Ovary (tissue), 9 donors: ENCODE data around the gene TNPO1. TPM values are rescaled to one million over a fixed set of nuclear protein-coding genes. Genes with fewer than 3 reads are reported as not detected.

Experiments used
- DNase-seq, 5 donors: peaks; one replicate each; pipeline ENCODE4 v3.0.0-alpha.2; 2019 to 2020
- H3K27ac ChIP-seq, 2 donors: fragments of 200-600 bp; one replicate each; pipeline versions ENCODE4 v1.5.1 to v1.8.0; 2019 to 2022
- H3K27me3 ChIP-seq: fragments of 200-600 bp; one replicate; pipeline ENCODE4 v1.8.0; 2022
- H3K36me3 ChIP-seq: fragments of 200-600 bp; sonication (generic); one replicate; pipeline ENCODE4 v1.5.1; 2019
- H3K4me1 ChIP-seq: one replicate; pipeline ENCODE4 v1.8.1; 2013; ENCODE audit warnings: mild to moderate bottlenecking, moderate library complexity; ENCODE audit not compliant: insufficient read depth
- H3K4me3 ChIP-seq: fragments of 200-600 bp; sonication (generic); one replicate; pipeline ENCODE4 v1.5.1; 2017
- H3K9me3 ChIP-seq, 2 donors: fragments of 200-600 bp in 1 of 2; sonication (generic) in 1 of 2; one replicate each; pipeline versions ENCODE4 v1.5.1 to v1.8.1; 2013 to 2019; ENCODE audit warnings: mild to moderate bottlenecking in 1 of 2, moderate library complexity in 1 of 2
- EP300 ChIP-seq: sonication (generic); formaldehyde crosslinking; IDR thresholded peaks from one replicate; pipeline ENCODE4 v1.6.1; 2017; ENCODE audit warnings: antibody characterized with exemption
- POLR2A ChIP-seq: fragments of 450-650 bp; IDR thresholded peaks from one replicate; pipeline ENCODE4 v1.6.1; 2017; ENCODE audit warnings: antibody characterized with exemption, mild to moderate bottlenecking, moderate library complexity
- WGBS, 3 donors: extraction: QIAGEN DNeasy Blood & Tissue Kit in 1 of 3; methylation state at CpG; one replicate each; pipeline versions ENCODE4 v1.1.5 to v1.1.7; 2013 to 2017; 5-methylcytosine and 5-hydroxymethylcytosine counted together
- intact Hi-C, 4 donors: fragments of 100-400 bp; cut with DNase I; formaldehyde crosslinking; loops; one replicate each; pipeline versions ENCODE4 v1.11.0 to v1.15.1; 2022 to 2023
- polyA plus RNA-seq, 2 donors: library from polyadenylated mRNA; stranded (reverse); fragments of 200-250 nt in 1 of 2; fragments of 350-450 nt in 1 of 2; fragmentation: Illumina TruSeq in 1 of 2; extraction: RNeasy Lipid Tissue Mini Kit (QIAGEN cat#74804) in 1 of 2; gene quantifications; one replicate each; pipeline ENCODE4 v1.2.3, GENCODE V29; 2013 to 2014
- total RNA-seq, 7 donors: library from RNA; depleted of rRNA in 2 of 7; stranded (reverse); fragments of >200 nt in 2 of 7; fragmentation: NEBNext Ultra II Directional in 3 of 7; extraction: Animal tissue kit (Norgen Biotek cat#: 25700) in 3 of 7; gene quantifications; one replicate each; pipeline versions ENCODE4 v1.1.0 to v1.2.4, GENCODE V29; 2016 to 2023
- TF ChIP-seq, protein P1 (sequence below), 3 donors: fragments of 450-650 bp in 2 of 3; fragments of 200-600 bp in 1 of 3; IDR thresholded peaks; one replicate each; pipeline versions ENCODE4 v1.5.1 to v1.8.0; 2016 to 2022; ENCODE audit warnings: antibody characterized with exemption in 3 of 3, mild to moderate bottlenecking in 1 of 3
- donor health status: DM: no; HTN: no; CAD: no; lungs with moderate emphysema.
- donor health status: DM: no; HTN: no; CAD: no.
- donor health status: Bipolar disorder and iron deficiency.
- donor health status: DM: yes; HTN: yes; CAD: no.
- donor health status: DM: no; HTN: no; CAD: no.
- donor health status: DM: yes; HTN: yes; CAD: no.

TNPO1 gene
- total and polyA plus RNA-seq, 9 donors = 14.9 to 99.3 (median 61.8) TPM

DNA sequence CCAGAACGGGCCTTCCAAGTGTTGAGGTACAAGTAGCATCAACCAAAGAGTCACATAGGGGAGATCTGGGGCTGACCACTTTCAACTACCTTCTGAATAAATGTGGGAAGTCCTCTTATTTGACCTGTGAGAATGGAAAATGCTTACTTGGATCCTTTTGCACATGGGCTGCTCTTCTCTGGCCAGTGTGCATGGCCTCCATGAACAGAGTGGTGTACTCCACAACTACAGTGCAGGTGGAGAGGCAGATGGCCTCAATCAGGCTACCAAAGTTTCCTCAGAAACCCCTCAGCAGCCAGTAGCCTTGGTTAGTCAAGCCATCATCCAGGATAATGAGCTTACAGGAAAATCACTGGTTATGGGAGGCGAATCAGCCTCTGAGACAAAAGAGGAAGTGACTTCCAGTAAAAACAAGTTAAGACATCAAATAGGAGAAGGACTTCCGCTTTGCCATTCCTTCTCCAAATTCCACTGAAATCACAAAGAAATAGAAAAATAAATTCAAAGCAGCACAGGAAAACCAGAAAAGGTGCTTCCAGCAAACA is 121.1 kb downstream of the TNPO1 start:
- TF ChIP-seq EP300 (no peak), POLR2A (no peak)
- TF ChIP-seq, protein P1, sequence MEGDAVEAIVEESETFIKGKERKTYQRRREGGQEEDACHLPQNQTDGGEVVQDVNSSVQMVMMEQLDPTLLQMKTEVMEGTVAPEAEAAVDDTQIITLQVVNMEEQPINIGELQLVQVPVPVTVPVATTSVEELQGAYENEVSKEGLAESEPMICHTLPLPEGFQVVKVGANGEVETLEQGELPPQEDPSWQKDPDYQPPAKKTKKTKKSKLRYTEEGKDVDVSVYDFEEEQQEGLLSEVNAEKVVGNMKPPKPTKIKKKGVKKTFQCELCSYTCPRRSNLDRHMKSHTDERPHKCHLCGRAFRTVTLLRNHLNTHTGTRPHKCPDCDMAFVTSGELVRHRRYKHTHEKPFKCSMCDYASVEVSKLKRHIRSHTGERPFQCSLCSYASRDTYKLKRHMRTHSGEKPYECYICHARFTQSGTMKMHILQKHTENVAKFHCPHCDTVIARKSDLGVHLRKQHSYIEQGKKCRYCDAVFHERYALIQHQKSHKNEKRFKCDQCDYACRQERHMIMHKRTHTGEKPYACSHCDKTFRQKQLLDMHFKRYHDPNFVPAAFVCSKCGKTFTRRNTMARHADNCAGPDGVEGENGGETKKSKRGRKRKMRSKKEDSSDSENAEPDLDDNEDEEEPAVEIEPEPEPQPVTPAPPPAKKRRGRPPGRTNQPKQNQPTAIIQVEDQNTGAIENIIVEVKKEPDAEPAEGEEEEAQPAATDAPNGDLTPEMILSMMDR (IDR thresholded peaks at IDR 0.05) = no peak
- DNase-seq = no peak
- Histone ChIP-seq H3K4me3 (no peak overlapping the region), H3K27me3 (no peaks in the 10 kb centered on the region), H3K9me3 (no peaks in the 10 kb centered on the region), H3K4me1 (no peaks in the 10 kb centered on the region), H3K36me3 (no peaks in the 10 kb centered on the region), H3K27ac (no peak overlapping the region)
- intact Hi-C loops = no loop called here
- 81 to 91% (median 90%) methylated on average over 3 of the region's 3 CpGs for WGBS, 3 donors

DNA sequence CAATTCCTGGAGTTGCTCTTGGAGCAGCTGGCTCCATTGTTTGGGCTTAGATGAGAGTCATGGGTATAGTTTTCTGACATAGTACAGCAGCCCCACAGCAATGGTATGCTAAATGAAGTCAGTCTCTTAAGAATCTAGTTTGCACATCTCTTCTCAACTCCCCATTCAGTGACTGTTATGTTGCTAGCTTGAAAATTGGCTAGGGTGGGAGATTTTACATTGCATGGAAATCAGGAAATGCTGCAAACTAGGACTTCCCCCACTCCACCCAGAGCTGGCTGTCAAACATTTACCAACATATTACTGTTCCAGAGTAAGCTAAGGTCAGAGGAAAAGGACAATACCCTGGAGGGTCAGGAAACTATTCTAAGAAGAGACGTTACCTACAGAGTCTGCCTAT is 121.7 kb downstream of the TNPO1 start:
- TF ChIP-seq, protein P1 (IDR thresholded peaks at IDR 0.05) = no peak
- no peak for TF ChIP-seq EP300
- TF ChIP-seq POLR2A = no peak
- Histone ChIP-seq H3K27me3 (no peaks in the 10 kb centered on the region), H3K4me3 (no peak overlapping the region), H3K9me3 (no peaks in the 10 kb centered on the region), H3K4me1 (no peaks in the 10 kb centered on the region), H3K27ac (no peak overlapping the region), H3K36me3 (no peaks in the 10 kb centered on the region)
- 39 to 48% (median 44%) methylated on average over 1 of the region's 1 CpG for WGBS, 3 donors
- intact Hi-C loops = no loop called here
- DNase-seq = no peak

DNA sequence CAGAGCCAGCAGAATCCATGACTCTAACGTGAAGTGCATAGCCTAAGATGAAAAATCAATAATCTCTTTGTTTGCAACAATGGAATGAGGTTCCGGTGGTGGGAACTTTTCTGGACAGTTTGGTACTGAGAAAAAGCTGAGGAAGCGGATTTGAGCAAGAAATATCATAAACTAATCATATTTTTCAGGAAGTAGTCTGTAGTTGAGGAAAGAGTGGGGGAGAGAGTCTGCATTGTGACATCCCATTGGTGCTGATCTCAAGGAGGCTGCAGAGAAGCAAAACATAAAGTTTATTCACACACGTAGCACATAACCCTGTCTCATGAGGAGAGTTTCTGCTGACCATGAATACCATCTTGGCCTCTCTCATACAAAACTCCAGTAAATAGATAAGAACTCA is 123.6 kb downstream of the TNPO1 start:
- H3K4me3 ChIP-seq = no peak overlapping the region
- 34 to 55% (median 39%) methylated on average over 4 of the region's 4 CpGs for WGBS, 3 donors
- H3K27ac ChIP-seq = no peak overlapping the region
- intact Hi-C loops = no loop called here
- no peaks in the 10 kb centered on the region for H3K27me3 ChIP-seq
- TF ChIP-seq, protein P1 (IDR thresholded peaks at IDR 0.05) = no peak
- no peak for TF ChIP-seq EP300
- no peak for TF ChIP-seq POLR2A
- no peaks in the 10 kb centered on the region for H3K9me3 ChIP-seq
- no peak for DNase-seq
- H3K4me1 ChIP-seq = no peaks in the 10 kb centered on the region
- H3K36me3 ChIP-seq = no peaks in the 10 kb centered on the region

DNA sequence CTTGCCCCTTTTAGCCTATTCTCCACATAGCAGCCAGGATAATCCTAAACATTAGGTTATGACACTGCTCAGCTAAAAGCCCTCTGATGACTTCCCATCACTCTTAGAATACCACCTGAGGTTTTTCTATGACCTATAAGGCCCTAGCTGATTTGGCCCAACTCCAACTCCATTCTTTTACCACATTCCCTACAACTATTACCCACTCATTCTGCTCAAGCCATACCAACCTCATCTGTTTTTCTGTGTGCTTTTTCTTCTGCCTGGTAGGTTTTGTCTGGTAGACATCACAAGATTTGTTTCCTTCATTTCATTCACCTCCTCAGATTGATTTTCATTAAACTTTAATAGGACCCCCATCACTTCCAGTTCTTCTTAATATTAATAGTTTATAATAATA is 126.8 kb downstream of the TNPO1 start:
- Histone ChIP-seq H3K9me3 (no peaks in the 10 kb centered on the region), H3K36me3 (no peaks in the 10 kb centered on the region), H3K4me1 (no peaks in the 10 kb centered on the region), H3K27me3 (no peaks in the 10 kb centered on the region), H3K4me3 (no peak overlapping the region), H3K27ac (no peak overlapping the region)
- intact Hi-C loops = no loop called here
- DNase-seq = no peak
- TF ChIP-seq, protein P1 (IDR thresholded peaks at IDR 0.05) = no peak
- no peak for TF ChIP-seq EP300
- TF ChIP-seq POLR2A = no peak
